K562 treated with DMSO at 1 percent for 24 hours (cell line): Measurements from ENCODE around the gene PSMD6. TPM values are rescaled to one million over a fixed set of nuclear protein-coding genes. Genes with fewer than 3 reads are reported as not detected.

Source experiments
- total RNA-seq: library from RNA; unstranded; fragments of 300-600 nt; gene quantifications from 2 replicates; pipeline ENCODE4 v1.2.3, GENCODE V29; 2022; ENCODE audit warnings: low read depth; ENCODE audit not compliant: insufficient read depth

The PSMD6 gene
- total RNA-seq: 66.7 and 71.5 TPM in 2 replicates

DNA sequence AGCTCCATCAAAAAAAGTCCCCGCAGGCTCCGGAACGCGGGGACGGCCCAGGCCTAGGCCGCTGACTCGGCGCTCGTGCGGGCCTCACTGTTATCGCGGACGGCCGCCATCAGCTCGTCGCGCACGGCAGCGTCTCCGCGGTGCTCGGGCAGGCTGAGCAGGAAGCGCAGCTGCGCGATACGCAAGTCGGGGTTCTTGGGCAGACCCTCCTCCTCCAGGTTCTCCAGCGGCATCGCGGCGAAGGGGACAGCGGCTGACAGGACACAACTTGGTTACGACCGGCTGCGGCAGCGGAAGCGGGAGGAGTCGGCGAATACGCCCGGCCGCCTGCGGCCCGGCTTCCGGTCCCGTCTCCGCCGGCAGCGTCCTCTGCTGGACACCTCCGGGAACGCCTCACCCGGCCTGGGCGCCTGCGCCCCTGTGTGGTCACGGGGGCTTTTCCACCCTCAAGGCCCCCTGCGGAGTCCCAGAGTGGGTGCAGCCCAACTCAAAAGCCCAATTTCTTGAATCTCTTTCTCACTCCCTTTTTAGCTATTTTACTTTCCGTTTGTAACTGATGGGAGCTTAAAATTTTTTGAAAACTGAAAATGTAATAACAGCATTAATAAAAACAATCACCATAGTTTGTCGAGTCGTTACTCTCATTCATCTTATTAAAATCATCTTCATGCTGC is at the start of gene PSMD6:
Gene PSMD6, minus strand, starts transcription at position 308 of the 674 bp plus-strand sequence. Its CDS starts 75 bp downstream, at position 233.

Other genes with a start within 250 kb of the PSMD6 start
- gene C3orf49, start 204.2 kb downstream of the PSMD6 start, total RNA-seq: not detected in 2 replicates
- 28.5 and 30.8 TPM in 2 replicates for gene THOC7, start 159.7 kb downstream of the PSMD6 start, total RNA-seq
- gene ATXN7, start 159.6 kb downstream of the PSMD6 start, total RNA-seq: 4.7 and 6.3 TPM in 2 replicates
- gene SCAANT1, start 111.1 kb downstream of the PSMD6 start, total RNA-seq: not detected in 2 replicates
- gene PRICKLE2, start 202.0 kb upstream of the PSMD6 start, total RNA-seq: not detected in 2 replicates